K562 (cell line): Measurements from ENCODE around the gene IL12RB1. TPM values are rescaled to one million over a fixed set of nuclear protein-coding genes. Genes with fewer than 3 reads are reported as not detected.

Experiments
- ATF1 ChIP-seq, 2 experiments: fragments of 450-650 bp in 1 of 2; IDR thresholded peaks; 2 replicates each; pipeline ENCODE4 v1.6.1; 2016; ENCODE audit warnings: missing compliant biosample characterization in 1 of 2, missing genetic modification characterization in 1 of 2
- CBX8 ChIP-seq: fragments of 200-600 bp; sonication (generic); IDR thresholded peaks from 2 replicates; pipeline ENCODE4 v1.6.1; 2012; ENCODE audit warnings: borderline replicate concordance, mixed run types, low read depth, mild to moderate bottlenecking, moderate library complexity, mixed read lengths, low read length, control low read depth, inconsistent platforms; ENCODE audit not compliant: poor library complexity, severe bottlenecking; ENCODE audit errors: extremely low read depth
- CEBPB ChIP-seq: fragments of 450-650 bp; IDR thresholded peaks from 2 replicates; pipeline ENCODE4 v1.6.1; 2016; ENCODE audit warnings: missing genetic modification characterization, missing compliant biosample characterization
- GATAD2B ChIP-seq: fragments of 450-650 bp; IDR thresholded peaks from 2 replicates; pipeline ENCODE4 v1.6.1; 2017; ENCODE audit warnings: mild to moderate bottlenecking, borderline replicate concordance
- PHF8 ChIP-seq: fragments of 200-600 bp; sonication (generic); IDR thresholded peaks from 2 replicates; pipeline ENCODE4 v1.6.1; 2012; ENCODE audit warnings: mixed run types, mild to moderate bottlenecking, inconsistent platforms, low read length, moderate library complexity, borderline replicate concordance
- SIN3B ChIP-seq: fragments of 450-650 bp; IDR thresholded peaks from 2 replicates; pipeline ENCODE4 v1.6.1; 2017; ENCODE audit warnings: low read depth, mild to moderate bottlenecking, moderate library complexity
- SREBF2 ChIP-seq: sonication (generic); formaldehyde crosslinking; IDR thresholded peaks from 2 replicates; pipeline ENCODE4 v1.4.0; 2020; ENCODE audit warnings: mild to moderate bottlenecking, missing genetic modification reagents
- TRIM24 ChIP-seq, 2 experiments: fragments of 450-650 bp; IDR thresholded peaks; 2 replicates each; pipeline ENCODE4 v1.6.1; 2016
- ZBTB11 ChIP-seq, 3 experiments: fragments of 200-800 bp in 1 of 3; fragments of 250-450 bp in 1 of 3; fragments of 450-650 bp in 1 of 3; sonication (Bioruptor Pico) in 1 of 3; sonication (Bioruptor generic) in 1 of 3; formaldehyde crosslinking in 1 of 3; IDR thresholded peaks; 2 replicates each; pipeline versions ENCODE4 v1.6.1 to v1.8.0; 2016 to 2022; ENCODE audit warnings: mild to moderate bottlenecking in 2 of 3, missing genetic modification characterization in 2 of 3, missing compliant biosample characterization in 1 of 3, moderate library complexity in 1 of 3
- ZBTB7A ChIP-seq: IDR thresholded peaks from 2 replicates; pipeline ENCODE4 v1.6.1; 2011; ENCODE audit warnings: low read depth, mild to moderate bottlenecking, low read length, moderate library complexity, borderline replicate concordance; ENCODE audit not compliant: control insufficient read depth
- ZFP36 ChIP-seq: fragments of 150-350 bp; IDR thresholded peaks from 2 replicates; pipeline ENCODE4 v1.6.1; 2018; ENCODE audit warnings: low read length, low read depth; ENCODE audit not compliant: partially characterized antibody
- ZMIZ1 ChIP-seq, 2 experiments: fragments of 150-350 bp in 1 of 2; IDR thresholded peaks; 2 replicates each; pipeline ENCODE4 v1.6.1; 2012 to 2016; ENCODE audit warnings: low read depth in 2 of 2, low read length in 2 of 2, mild to moderate bottlenecking in 1 of 2, moderate library complexity in 1 of 2
- polyA plus RNA-seq, 8 experiments: library from polyadenylated mRNA; depleted of rRNA in 4 of 8; stranded (reverse) in 5 of 8; unstranded in 3 of 8; fragments of >200 nt; fragmentation: Nextera tagmentation in 2 of 8; fragmentation: Illumina TruSeq in 1 of 8; extraction: Ambion mirVana in 2 of 8; extraction: Trizol in 1 of 8; gene quantifications; 2 replicates each; pipeline versions ENCODE4 v1.2.1 to v1.2.3, GENCODE V29; 2011 to 2014; ENCODE audit warnings: inconsistent platforms in 1 of 8, missing spikeins in 1 of 8
- total RNA-seq, 7 experiments: library from RNA; depleted of rRNA in 6 of 7; stranded (reverse); fragments of >200 nt in 6 of 7; fragmentation: Illumina TruSeq in 2 of 7; extraction: Trizol in 2 of 7; gene quantifications; 2 replicates each; pipeline versions ENCODE4 v1.2.1 to v1.2.3, GENCODE V29; 2011 to 2021; ENCODE audit warnings: low replicate concordance in 1 of 7
- TF ChIP-seq, protein P1 (sequence below), 2 experiments: IDR thresholded peaks; 2 replicates each; pipeline ENCODE4 v1.6.1; 2012; ENCODE audit warnings: improper control_type of control experiment in 2 of 2, low read depth in 2 of 2, low read length in 2 of 2, borderline replicate concordance in 1 of 2

IL12RB1 gene
- total and polyA plus RNA-seq, 9 of the 15 experiments (the other 6 are each of a cell fraction or from before 2014, with no cell fraction given) = 0.04 to 0.07 (median 0.06) TPM; not detected in 5

DNA sequence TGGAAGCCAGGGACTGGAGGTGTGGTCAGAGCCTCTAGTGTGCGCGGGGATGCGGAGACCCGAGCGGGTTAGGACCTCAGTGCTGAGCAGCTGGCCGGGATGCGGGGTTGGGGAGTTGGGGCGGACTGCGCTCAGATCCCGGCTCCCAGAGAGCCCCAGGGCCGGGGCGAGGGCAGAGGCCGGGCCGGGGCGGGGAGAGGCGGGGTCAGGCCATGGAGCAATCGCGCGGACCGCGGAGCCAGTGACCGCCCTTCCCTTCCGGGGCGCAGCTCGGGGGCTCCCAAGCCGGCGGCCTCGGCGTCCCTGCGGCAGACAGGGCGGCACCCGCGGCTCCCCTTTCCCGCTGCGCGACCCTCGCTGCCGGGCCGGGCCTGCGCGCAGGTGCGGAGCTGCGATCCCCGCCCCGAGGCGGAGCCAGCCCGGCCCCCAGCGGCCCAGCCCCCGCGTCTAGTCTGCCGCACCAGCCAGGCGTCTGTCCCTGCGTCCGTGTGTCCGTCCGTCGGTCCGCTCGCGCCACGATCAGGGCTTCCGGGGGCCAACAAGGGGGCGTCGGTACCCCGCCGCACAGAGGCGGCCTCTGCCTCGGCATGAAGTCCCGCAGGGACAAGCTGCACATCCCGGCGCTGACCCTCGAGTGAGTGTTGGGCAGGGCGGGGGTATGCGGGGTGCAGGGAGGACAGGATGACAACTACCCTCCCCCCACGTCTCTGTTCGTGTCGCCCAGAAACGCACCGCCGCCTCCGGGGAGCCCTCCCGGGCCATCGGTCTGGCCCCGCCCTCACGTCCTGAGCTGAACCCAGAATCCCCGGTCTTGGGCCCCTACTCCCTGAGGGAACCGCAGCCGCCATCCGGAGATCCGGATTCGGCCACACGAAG is 23.2 kb upstream of the IL12RB1 start (continued):
- TF ChIP-seq ZBTB11 (CRISPR knock-in tag; IDR thresholded peaks at IDR 0.05) (peak in 1 of 3 experiments; percentile 52; a peak in 1 of 6 replicates), ZFP36 (peak; percentile 99), PHF8 (peak; percentile 57; the same call in 1 of the 2 replicates), GATAD2B (peak; percentile 91; the same call in 1 of the 2 replicates), ZBTB7A (peak; percentile 74; the same call in 1 of the 2 replicates), ZMIZ1 (IDR thresholded peaks at IDR 0.05; ENCODE audit: low read depth in 2 of 2, low read length in 2 of 2) (no peak), SIN3B (0 out of 2 replicates have a peak, but pooled peaks have one; percentile 38), CBX8 (no peak), SREBF2 (CRISPR knock-in tag) (no peak), ATF1 (CRISPR knock-in tag; IDR thresholded peaks at IDR 0.05) (no peak), ATF1 (tag; IDR thresholded peaks at IDR 0.05) (peak; percentile 31; the same call in 1 of the 2 replicates), CEBPB (tag) (peak; percentile 63), TRIM24 (IDR thresholded peaks at IDR 0.05) (0 out of 4 replicates have a peak, but pooled peaks of 1 of the 2 experiments have one; percentile 8)
- TF ChIP-seq, protein P1, sequence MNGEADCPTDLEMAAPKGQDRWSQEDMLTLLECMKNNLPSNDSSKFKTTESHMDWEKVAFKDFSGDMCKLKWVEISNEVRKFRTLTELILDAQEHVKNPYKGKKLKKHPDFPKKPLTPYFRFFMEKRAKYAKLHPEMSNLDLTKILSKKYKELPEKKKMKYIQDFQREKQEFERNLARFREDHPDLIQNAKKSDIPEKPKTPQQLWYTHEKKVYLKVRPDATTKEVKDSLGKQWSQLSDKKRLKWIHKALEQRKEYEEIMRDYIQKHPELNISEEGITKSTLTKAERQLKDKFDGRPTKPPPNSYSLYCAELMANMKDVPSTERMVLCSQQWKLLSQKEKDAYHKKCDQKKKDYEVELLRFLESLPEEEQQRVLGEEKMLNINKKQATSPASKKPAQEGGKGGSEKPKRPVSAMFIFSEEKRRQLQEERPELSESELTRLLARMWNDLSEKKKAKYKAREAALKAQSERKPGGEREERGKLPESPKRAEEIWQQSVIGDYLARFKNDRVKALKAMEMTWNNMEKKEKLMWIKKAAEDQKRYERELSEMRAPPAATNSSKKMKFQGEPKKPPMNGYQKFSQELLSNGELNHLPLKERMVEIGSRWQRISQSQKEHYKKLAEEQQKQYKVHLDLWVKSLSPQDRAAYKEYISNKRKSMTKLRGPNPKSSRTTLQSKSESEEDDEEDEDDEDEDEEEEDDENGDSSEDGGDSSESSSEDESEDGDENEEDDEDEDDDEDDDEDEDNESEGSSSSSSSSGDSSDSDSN (IDR thresholded peaks at IDR 0.05; ENCODE audit: borderline replicate concordance in 1 of 2, low read depth in 2 of 2, low read length in 2 of 2) = peak; percentile 33 to 49; a peak in 2 of 4 replicates
